BE2C (cell line): ENCODE measurements around the gene EXOSC5.
"Not testable (repeated sequence)": the region's sequence is repeated elsewhere in the genome, so short reads cannot be mapped to it uniquely, and the experiment has no call there.

Experiments
- DNase-seq: peaks from one replicate; pipeline ENCODE4 v3.0.0-alpha.2; 2020
- H3K27me3 ChIP-seq: fragments of 250-450 bp; sonication (Bioruptor Pico); 2 replicates; pipeline ENCODE4 v1.5.1; 2020; ENCODE audit warnings: mild to moderate bottlenecking
- H3K36me3 ChIP-seq: fragments of 250-450 bp; sonication (Bioruptor Pico); 2 replicates; pipeline ENCODE4 v1.5.1; 2020; ENCODE audit warnings: mild to moderate bottlenecking
- H3K4me1 ChIP-seq: fragments of 250-450 bp; sonication (Bioruptor Pico); 2 replicates; pipeline ENCODE4 v1.5.1; 2020
- H3K4me3 ChIP-seq: 2 replicates; pipeline ENCODE4 v1.5.1; 2011; ENCODE audit warnings: low read depth, low read length
- H3K9me3 ChIP-seq: fragments of 250-450 bp; sonication (Bioruptor Pico); 2 replicates; pipeline ENCODE4 v1.5.1; 2020
- CTCF ChIP-seq: IDR thresholded peaks from 2 replicates; pipeline ENCODE4 v1.5.1; 2012; ENCODE audit warnings: mild to moderate bottlenecking, low read depth, low read length

Gene EXOSC5

GRCh38 chr19:41377977-41378709, 19.0 kb downstream of the EXOSC5 start:
- peak; percentile 73 for DNase-seq
- no peaks in the 10 kb centered on the region for H3K27me3 ChIP-seq
- H3K4me3 ChIP-seq, result no peak overlapping the region
- TF ChIP-seq CTCF, result peak; percentile 50
- no peaks in the 10 kb centered on the region for H3K9me3 ChIP-seq
- no peaks in the 10 kb centered on the region for H3K36me3 ChIP-seq
- H3K4me1 ChIP-seq, result peaks cover 19% of the 10 kb centered on the region

- peaks cover 19% of the 10 kb centered on the region for H3K4me1 ChIP-seq
- no peaks in the 10 kb centered on the region for H3K9me3 ChIP-seq
- H3K27me3 ChIP-seq, result no peaks in the 10 kb centered on the region
- TF ChIP-seq CTCF, result no peak
- peak overlapping the region; percentile 58 for H3K4me3 ChIP-seq
- no peaks in the 10 kb centered on the region for H3K36me3 ChIP-seq
- DNase-seq, result no peak
These were observed 20.2 kb downstream of the EXOSC5 start for GRCh38 chr19:41376998-41377365.

- DNase-seq, result peak; percentile 51
- Histone ChIP-seq H3K9me3 (no peaks in the 10 kb centered on the region), H3K27me3 (no peaks in the 10 kb centered on the region), H3K36me3 (no peaks in the 10 kb centered on the region), H3K4me1 (peaks cover 19% of the 10 kb centered on the region), H3K4me3 (peak within 1 kb of the TSS; percentile 58)
- no peak for TF ChIP-seq CTCF
These were observed 20.7 kb downstream of the EXOSC5 start, which contains the start of gene TMEM91 for GRCh38 chr19:41376241-41376997. Gene TMEM91, plus strand, starts transcription at chr19:41376533. Its CDS starts 1,777 bp downstream, at chr19:41378310.

GRCh38 chr19:41373993-41374392, 23.2 kb downstream of the EXOSC5 start:
- Histone ChIP-seq H3K9me3 (no peaks in the 10 kb centered on the region), H3K27me3 (no peaks in the 10 kb centered on the region), H3K4me3 (no peak overlapping the region), H3K4me1 (peaks cover 15% of the 10 kb centered on the region), H3K36me3 (no peaks in the 10 kb centered on the region)
- TF ChIP-seq CTCF, result no peak
- DNase-seq, result peak; percentile 97

- TF ChIP-seq CTCF, result no peak
- peaks cover 15% of the 10 kb centered on the region for H3K4me1 ChIP-seq
- no peaks in the 10 kb centered on the region for H3K27me3 ChIP-seq
- no peak for DNase-seq
- H3K36me3 ChIP-seq, result no peaks in the 10 kb centered on the region
- no peaks in the 10 kb centered on the region for H3K9me3 ChIP-seq
- no peak overlapping the region for H3K4me3 ChIP-seq
These were observed 24.7 kb downstream of the EXOSC5 start for GRCh38 chr19:41372501-41372900.

GRCh38 chr19:41371541-41371940, 25.6 kb downstream of the EXOSC5 start:
- Histone ChIP-seq H3K4me3 (no peak overlapping the region), H3K9me3 (no peaks in the 10 kb centered on the region), H3K27me3 (no peaks in the 10 kb centered on the region), H3K4me1 (peaks cover 15% of the 10 kb centered on the region), H3K36me3 (no peaks in the 10 kb centered on the region)
- TF ChIP-seq CTCF, result no peak
- DNase-seq, result no peak

- not testable (repeated sequence) for H3K27me3 ChIP-seq, DNase-seq, H3K36me3 ChIP-seq, H3K9me3 ChIP-seq, H3K4me3 ChIP-seq
- H3K4me1 ChIP-seq, result peaks cover 14% of the 10 kb centered on the region
These were observed 26.0 kb downstream of the EXOSC5 start for GRCh38 chr19:41371119-41371518.
